ENCODE measurements around the gene KMT5B. TPM values are rescaled to one million over a fixed set of nuclear protein-coding genes. Genes with fewer than 3 reads are reported as not detected.

The KMT5B gene
- total RNA-seq, 1 experiment from 2014 or later = 35.1 TPM

- TF ChIP-seq EGR1 (IDR thresholded peaks at IDR 0.05; ENCODE audit: low read depth) (no peak), EZH2phosphoT487 (IDR thresholded peaks at IDR 0.05; ENCODE audit: borderline replicate concordance) (no peak), ATF3 (IDR thresholded peaks at IDR 0.05) (no peak), POLR2AphosphoS5 (IDR thresholded peaks at IDR 0.05; ENCODE audit: low read depth, low read length) (no peak), ZNF274 (IDR thresholded peaks at IDR 0.05; ENCODE audit: low read depth, low read length) (no peak), ZFX (IDR thresholded peaks at IDR 0.05) (no peak), FOSL1 (IDR thresholded peaks at IDR 0.05; ENCODE audit: low read depth) (no peak)
- BruUV-seq (replicated peaks) = no TSS peak
- H3K79me2 ChIP-seq (ENCODE audit: insufficient read depth, low read length) = peaks cover 60% of the 10 kb centered on the region
- no peak for ATAC-seq
- 0 out of 2 replicates have a peak, but pooled peaks cover 3% of the 10 kb centered on the region for H4K20me1 ChIP-seq (ENCODE audit: insufficient read depth)
- no peak overlapping the region for H3K4me2 ChIP-seq (ENCODE audit: low read length)
- H3K4me3 ChIP-seq (replicated peaks in 1 of 2; ENCODE audit: low read depth in 1 of 2, low read length in 2 of 2) = no peak overlapping the region
- H3K9me3 ChIP-seq (ENCODE audit: control insufficient read depth in 1 of 2, insufficient read depth in 1 of 2, low read depth in 1 of 2, low read length in 2 of 2) = no peaks in the 10 kb centered on the region
- intact Hi-C loops (cut with micrococcal nuclease) = no loop called here
- DNase-seq (ENCODE audit: low read depth, low spot score) = no peak
- H3K9ac ChIP-seq (ENCODE audit: low read length) = no peak overlapping the region
- ChIA-PET RAD21 (ENCODE audit: low non-redundant PET in 1 of 2, low total read pairs in 2 of 2, uncharacterized antibody in 2 of 2, unreplicated experiment in 2 of 2) (no interaction called here), CTCF (no interaction called here), POLR2A (no interaction called here)
- peaks cover 0 to 5% of the 10 kb centered on the region in 2 experiments; a peak in 1 of 4 replicates for H3K4me1 ChIP-seq (ENCODE audit: control insufficient read depth in 1 of 2, insufficient read depth in 2 of 2, low read length in 2 of 2)
- H3K27me3 ChIP-seq (ENCODE audit: insufficient read depth, low read length) = no peaks in the 10 kb centered on the region
- no peak overlapping the region for H2AFZ ChIP-seq (ENCODE audit: low read depth, low read length, poor library complexity, severe bottlenecking)
- H3K27ac ChIP-seq (ENCODE audit: low read depth, low read length) = no peak overlapping the region
- peaks cover 0 to 9% of the 10 kb centered on the region in 2 experiments; a peak in 3 of 4 replicates for H3K36me3 ChIP-seq (ENCODE audit: control insufficient read depth in 1 of 2, insufficient read depth in 2 of 2, low read length in 2 of 2)
- no peaks in the 10 kb centered on the region for H3K9me2 ChIP-seq (ENCODE audit: insufficient read depth)
These were observed 24.0 kb downstream of the KMT5B start for GRCh38 chr11:68189082-68189481.

GRCh38 chr11:68186061-68186460 lies 27.0 kb downstream of the KMT5B start:
- H3K4me3 ChIP-seq (replicated peaks in 1 of 2; ENCODE audit: low read depth in 1 of 2, low read length in 2 of 2) = no peak overlapping the region
- H3K9me3 ChIP-seq (ENCODE audit: control insufficient read depth in 1 of 2, insufficient read depth in 1 of 2, low read depth in 1 of 2, low read length in 2 of 2) = no peaks in the 10 kb centered on the region
- peaks cover 32% of the 10 kb centered on the region for H3K79me2 ChIP-seq (ENCODE audit: insufficient read depth, low read length)
- no TSS peak for BruUV-seq (replicated peaks)
- H3K9ac ChIP-seq (ENCODE audit: low read length) = no peak overlapping the region
- peaks cover 0 to 9% of the 10 kb centered on the region in 2 experiments; a peak in 3 of 4 replicates for H3K36me3 ChIP-seq (ENCODE audit: control insufficient read depth in 1 of 2, insufficient read depth in 2 of 2, low read length in 2 of 2)
- CTCF ChIA-PET = no interaction called here
- H3K4me2 ChIP-seq (ENCODE audit: low read length) = no peak overlapping the region
- H2AFZ ChIP-seq (ENCODE audit: low read depth, low read length, poor library complexity, severe bottlenecking) = no peak overlapping the region
- H3K4me1 ChIP-seq (ENCODE audit: control insufficient read depth in 1 of 2, insufficient read depth in 2 of 2, low read length in 2 of 2) = no peaks in the 10 kb centered on the region
- H3K9me2 ChIP-seq (ENCODE audit: insufficient read depth) = no peaks in the 10 kb centered on the region
- intact Hi-C loops (cut with micrococcal nuclease) = no loop called here
- no peak for DNase-seq (ENCODE audit: low read depth, low spot score)
- RAD21 ChIA-PET (ENCODE audit: low non-redundant PET in 1 of 2, low total read pairs in 2 of 2, uncharacterized antibody in 2 of 2, unreplicated experiment in 2 of 2) = no interaction called here
- H4K20me1 ChIP-seq (ENCODE audit: insufficient read depth) = no peaks in the 10 kb centered on the region
- no peak for ATAC-seq
- TF ChIP-seq CEBPB (IDR thresholded peaks at IDR 0.05; ENCODE audit: low read depth) (no peak), ZFX (IDR thresholded peaks at IDR 0.05) (no peak), POLR2AphosphoS5 (IDR thresholded peaks at IDR 0.05; ENCODE audit: low read depth, low read length) (no peak), EZH2 (IDR thresholded peaks at IDR 0.05) (no peak), EZH2phosphoT487 (IDR thresholded peaks at IDR 0.05; ENCODE audit: borderline replicate concordance) (no peak), JUND (IDR thresholded peaks at IDR 0.05) (no peak), CTCF (IDR thresholded peaks at IDR 0.05 in 2 of 3, conservative IDR thresholded peaks at IDR 0.05 in 1 of 3; ENCODE audit: borderline replicate concordance in 1 of 3, insufficient read depth in 1 of 3, low read depth in 2 of 3, low read length in 2 of 3) (no peak), MAX (IDR thresholded peaks at IDR 0.05) (no peak)
- POLR2A ChIA-PET = no interaction called here
- no peak overlapping the region for H3K27ac ChIP-seq (ENCODE audit: low read depth, low read length)
- H3K27me3 ChIP-seq (ENCODE audit: insufficient read depth, low read length) = no peaks in the 10 kb centered on the region

Measured in HCT116 (cell line).